HCT116 (cell line): ENCODE results near the gene ABLIM1. TPM values are rescaled to one million over a fixed set of nuclear protein-coding genes. Genes with fewer than 3 reads are reported as not detected.

Source experiments
- ATAC-seq: fragments of 200-7000 bp; cut with Tn5 transposase; 2 replicates; pipeline ENCODE4 v1.9.1; 2020; ENCODE audit warnings: mild to moderate bottlenecking, moderate library complexity
- BruUV-seq: library from RNA; stranded (reverse); fragments of 400-500 nt; replicated peaks from 2 replicates; lab custom pipeline; 2021; lab: Mats Ljungman, UMichigan
- CTCF ChIA-PET: fragments of 300-600 bp; sonication (Branson Sonifier 250); formaldehyde crosslinking; loops from one replicate; lab custom pipeline; 2021; ENCODE audit warnings: antibody characterized with exemption; lab: Charles Lee
- POLR2A ChIA-PET: fragments of 300-600, 350-600 bp; sonication (Branson Sonifier 250); formaldehyde crosslinking; loops from one replicate; lab custom pipeline; 2021; ENCODE audit warnings: antibody characterized with exemption; lab: Charles Lee
- RAD21 ChIA-PET, 2 experiments: fragments of 300-600 bp; sonication (Branson Sonifier 250); formaldehyde crosslinking; loops; one replicate each; lab custom pipeline; 2023; ENCODE audit warnings: low total read pairs in 2 of 2; ENCODE audit not compliant: uncharacterized antibody in 2 of 2, unreplicated experiment in 2 of 2, low non-redundant PET in 1 of 2; lab: Charles Lee
- DNase-seq: peaks from one replicate; pipeline ENCODE4 v3.0.0-alpha.2; 2010; ENCODE audit warnings: low read depth, low spot score
- H2AFZ ChIP-seq: fragments of 200-600 bp; shearing (Covaris generic), sonication (generic); 2 replicates; pipeline ENCODE4 v1.6.1; 2017; ENCODE audit warnings: low read depth, mixed run types, mixed read lengths, antibody characterized with exemption, low read length; ENCODE audit not compliant: poor library complexity, severe bottlenecking
- H3K27ac ChIP-seq: 2 replicates; pipeline ENCODE4 v1.5.1; 2012; ENCODE audit warnings: low read depth, low read length
- H3K27me3 ChIP-seq: fragments of 200-600 bp; sonication (generic); 2 replicates; pipeline ENCODE4 v1.6.1; 2016; ENCODE audit warnings: mixed run types, low read length, mixed read lengths; ENCODE audit not compliant: insufficient read depth
- H3K36me3 ChIP-seq, 2 experiments: fragments of 200-500 bp in 1 of 2; fragments of 200-600 bp in 1 of 2; sonication (Bioruptor generic) in 1 of 2; sonication (generic) in 1 of 2; 2 replicates each; pipeline versions ENCODE4 v1.5.1 to v1.6.1; 2014 to 2016; ENCODE audit warnings: low read length in 2 of 2, inconsistent platforms in 1 of 2, mixed read lengths in 1 of 2, mixed run types in 1 of 2; ENCODE audit not compliant: insufficient read depth in 2 of 2, control insufficient read depth in 1 of 2
- H3K4me1 ChIP-seq, 2 experiments: fragments of 200-600 bp in 1 of 2; sonication (generic) in 1 of 2; 2 replicates each; pipeline versions ENCODE4 v1.5.1 to v1.6.1; 2012 to 2017; ENCODE audit warnings: low read length in 2 of 2, inconsistent platforms in 1 of 2, mild to moderate bottlenecking in 1 of 2, mixed read lengths in 1 of 2, mixed run types in 1 of 2, moderate library complexity in 1 of 2; ENCODE audit not compliant: insufficient read depth in 2 of 2, control insufficient read depth in 1 of 2
- H3K4me2 ChIP-seq: fragments of 200-600 bp; sonication (generic); 2 replicates; pipeline ENCODE4 v1.6.1; 2017; ENCODE audit warnings: mixed run types, low read length, mixed read lengths
- H3K4me3 ChIP-seq, 2 experiments: fragments of 200-600 bp in 1 of 2; sonication (generic) in 1 of 2; replicated peaks in 1 of 2; 2 replicates each; pipeline ENCODE4 v1.5.1; 2011 to 2016; ENCODE audit warnings: low read length in 2 of 2, control low read depth in 1 of 2, low read depth in 1 of 2, mild to moderate bottlenecking in 1 of 2, mixed read lengths in 1 of 2, mixed run types in 1 of 2
- H3K79me2 ChIP-seq: fragments of 200-600 bp; sonication (generic); 2 replicates; pipeline ENCODE4 v1.6.1; 2017; ENCODE audit warnings: mild to moderate bottlenecking, mixed run types, low read length, moderate library complexity, mixed read lengths; ENCODE audit not compliant: insufficient read depth
- H3K9ac ChIP-seq: fragments of 200-600 bp; sonication (generic); 2 replicates; pipeline ENCODE4 v1.6.1; 2016; ENCODE audit warnings: low read length, mixed read lengths
- H3K9me2 ChIP-seq: fragments of 200-600 bp; sonication (generic), shearing (Covaris generic); 2 replicates; pipeline ENCODE4 v1.6.1; 2017; ENCODE audit warnings: mixed run types, mild to moderate bottlenecking, moderate library complexity; ENCODE audit not compliant: insufficient read depth
- H3K9me3 ChIP-seq, 2 experiments: fragments of 200-500 bp in 1 of 2; fragments of 200-600 bp in 1 of 2; sonication (Bioruptor generic) in 1 of 2; sonication (generic) in 1 of 2; 2 replicates each; pipeline ENCODE4 v1.6.1; 2014 to 2017; ENCODE audit warnings: low read length in 2 of 2, mixed read lengths in 2 of 2, inconsistent platforms in 1 of 2, low read depth in 1 of 2, mild to moderate bottlenecking in 1 of 2, mixed run types in 1 of 2, moderate library complexity in 1 of 2; ENCODE audit not compliant: control insufficient read depth in 1 of 2, insufficient read depth in 1 of 2
- H4K20me1 ChIP-seq: fragments of 200-600 bp; sonication (generic), shearing (Covaris generic); 2 replicates; pipeline ENCODE4 v1.6.1; 2017; ENCODE audit warnings: mixed run types, mild to moderate bottlenecking, moderate library complexity; ENCODE audit not compliant: insufficient read depth
- CEBPB ChIP-seq: IDR thresholded peaks from 2 replicates; pipeline ENCODE4 v1.6.1; 2012; ENCODE audit warnings: low read depth
- EZH2 ChIP-seq: fragments of 200-600 bp; sonication (generic); IDR thresholded peaks from 2 replicates; pipeline ENCODE4 v1.6.1; 2017; ENCODE audit warnings: antibody characterized with exemption, mixed run types
- EZH2phosphoT487 ChIP-seq: fragments of 200-600 bp; IDR thresholded peaks from 2 replicates; pipeline ENCODE4 v1.6.1; 2018; ENCODE audit warnings: antibody characterized with exemption, borderline replicate concordance
- SIN3A ChIP-seq: IDR thresholded peaks from 2 replicates; pipeline ENCODE4 v1.6.1; 2012; ENCODE audit warnings: low read depth
- TCF7L2 ChIP-seq: IDR thresholded peaks from 2 replicates; pipeline ENCODE4 v1.7.0; 2011; ENCODE audit warnings: borderline replicate concordance, inconsistent platforms; ENCODE audit not compliant: insufficient read depth, insufficient read length; ENCODE audit errors: extremely low read depth
- YY1 ChIP-seq: IDR thresholded peaks from 2 replicates; pipeline ENCODE4 v1.6.1; 2011; ENCODE audit warnings: low read length, low read depth, moderate library complexity, mild to moderate bottlenecking; ENCODE audit not compliant: insufficient replicate concordance; ENCODE audit errors: extremely low read depth
- ZFX ChIP-seq: fragments of 450-650 bp; IDR thresholded peaks from 2 replicates; pipeline ENCODE4 v1.6.1; 2017
- intact Hi-C: fragments of 100-400 bp; cut with micrococcal nuclease; formaldehyde crosslinking; loops from 2 replicates; pipeline ENCODE4 v1.10.0; 2022
- total RNA-seq: library from RNA; stranded (reverse); gene quantifications from one replicate; pipeline ENCODE4 v1.2.1, GENCODE V29; 2021; ENCODE audit not compliant: unreplicated experiment
- TF ChIP-seq, protein P1 (sequence below): IDR thresholded peaks from 2 replicates; pipeline ENCODE4 v1.6.1; 2012
- TF ChIP-seq, protein P2 (sequence below): IDR thresholded peaks from 2 replicates; pipeline ENCODE4 v1.6.1; 2012; ENCODE audit warnings: low read depth
- TF ChIP-seq, protein P3 (sequence below), 3 experiments: fragments of 200-600 bp in 1 of 3; sonication (generic) in 1 of 3; IDR thresholded peaks in 2 of 3; conservative IDR thresholded peaks in 1 of 3; 2 replicates each; pipeline ENCODE4 v1.5.1; 2012 to 2017; ENCODE audit warnings: low read depth in 2 of 3, low read length in 2 of 3, antibody characterized with exemption in 1 of 3, borderline replicate concordance in 1 of 3, control low read depth in 1 of 3, mild to moderate bottlenecking in 1 of 3, mixed read lengths in 1 of 3, mixed run types in 1 of 3, moderate library complexity in 1 of 3; ENCODE audit not compliant: insufficient read depth in 1 of 3

Gene ABLIM1
- total RNA-seq, 1 experiment from 2014 or later, result 96.2 TPM

DNA sequence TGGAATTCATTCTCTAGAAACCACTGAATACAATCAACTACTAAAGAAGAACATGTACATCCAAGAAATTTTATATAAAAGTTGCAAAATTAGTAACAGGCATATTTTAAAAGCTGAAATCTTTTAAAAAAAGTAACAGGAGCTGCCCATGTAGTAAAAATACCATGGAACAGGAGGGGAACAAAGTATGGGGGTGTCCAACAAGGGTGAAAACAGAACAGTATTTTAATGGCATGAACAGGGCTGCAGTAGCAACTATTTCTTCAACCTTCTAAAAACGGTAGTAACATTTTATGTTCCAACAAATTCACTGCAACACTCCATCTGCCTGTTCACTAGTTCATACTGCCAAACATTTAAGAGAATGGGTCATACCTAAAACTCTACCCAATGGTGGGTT is 77.0 kb downstream of the ABLIM1 start:
- BruUV-seq, result no TSS peak
- ChIA-PET POLR2A (no interaction called here), RAD21 (interaction anchor here in 1 of 2 experiments (0.6 kb wide), 1 partner anchor 269 kb away, joined by 4 read pairs; no protein-coding TSS in a partner anchor), CTCF (no interaction called here)
- Histone ChIP-seq H3K9me3 (no peaks in the 10 kb centered on the region), H3K4me3 (no peak overlapping the region), H3K9ac (no peak overlapping the region), H3K36me3 (no peaks in the 10 kb centered on the region), H3K27me3 (no peaks in the 10 kb centered on the region), H3K9me2 (no peaks in the 10 kb centered on the region), H2AFZ (no peak overlapping the region), H3K27ac (no peak overlapping the region), H3K79me2 (no peaks in the 10 kb centered on the region), H3K4me1 (no peaks in the 10 kb centered on the region), H3K4me2 (no peak overlapping the region), H4K20me1 (no peaks in the 10 kb centered on the region)
- TF ChIP-seq, protein P1, sequence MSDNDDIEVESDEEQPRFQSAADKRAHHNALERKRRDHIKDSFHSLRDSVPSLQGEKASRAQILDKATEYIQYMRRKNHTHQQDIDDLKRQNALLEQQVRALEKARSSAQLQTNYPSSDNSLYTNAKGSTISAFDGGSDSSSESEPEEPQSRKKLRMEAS, result no peak
- TF ChIP-seq SIN3A (no peak), EZH2phosphoT487 (no peak), YY1 (no peak), TCF7L2 (no peak), CEBPB (no peak), EZH2 (no peak), ZFX (no peak)
- TF ChIP-seq, protein P2, sequence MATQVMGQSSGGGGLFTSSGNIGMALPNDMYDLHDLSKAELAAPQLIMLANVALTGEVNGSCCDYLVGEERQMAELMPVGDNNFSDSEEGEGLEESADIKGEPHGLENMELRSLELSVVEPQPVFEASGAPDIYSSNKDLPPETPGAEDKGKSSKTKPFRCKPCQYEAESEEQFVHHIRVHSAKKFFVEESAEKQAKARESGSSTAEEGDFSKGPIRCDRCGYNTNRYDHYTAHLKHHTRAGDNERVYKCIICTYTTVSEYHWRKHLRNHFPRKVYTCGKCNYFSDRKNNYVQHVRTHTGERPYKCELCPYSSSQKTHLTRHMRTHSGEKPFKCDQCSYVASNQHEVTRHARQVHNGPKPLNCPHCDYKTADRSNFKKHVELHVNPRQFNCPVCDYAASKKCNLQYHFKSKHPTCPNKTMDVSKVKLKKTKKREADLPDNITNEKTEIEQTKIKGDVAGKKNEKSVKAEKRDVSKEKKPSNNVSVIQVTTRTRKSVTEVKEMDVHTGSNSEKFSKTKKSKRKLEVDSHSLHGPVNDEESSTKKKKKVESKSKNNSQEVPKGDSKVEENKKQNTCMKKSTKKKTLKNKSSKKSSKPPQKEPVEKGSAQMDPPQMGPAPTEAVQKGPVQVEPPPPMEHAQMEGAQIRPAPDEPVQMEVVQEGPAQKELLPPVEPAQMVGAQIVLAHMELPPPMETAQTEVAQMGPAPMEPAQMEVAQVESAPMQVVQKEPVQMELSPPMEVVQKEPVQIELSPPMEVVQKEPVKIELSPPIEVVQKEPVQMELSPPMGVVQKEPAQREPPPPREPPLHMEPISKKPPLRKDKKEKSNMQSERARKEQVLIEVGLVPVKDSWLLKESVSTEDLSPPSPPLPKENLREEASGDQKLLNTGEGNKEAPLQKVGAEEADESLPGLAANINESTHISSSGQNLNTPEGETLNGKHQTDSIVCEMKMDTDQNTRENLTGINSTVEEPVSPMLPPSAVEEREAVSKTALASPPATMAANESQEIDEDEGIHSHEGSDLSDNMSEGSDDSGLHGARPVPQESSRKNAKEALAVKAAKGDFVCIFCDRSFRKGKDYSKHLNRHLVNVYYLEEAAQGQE, result no peak
- TF ChIP-seq, protein P3, sequence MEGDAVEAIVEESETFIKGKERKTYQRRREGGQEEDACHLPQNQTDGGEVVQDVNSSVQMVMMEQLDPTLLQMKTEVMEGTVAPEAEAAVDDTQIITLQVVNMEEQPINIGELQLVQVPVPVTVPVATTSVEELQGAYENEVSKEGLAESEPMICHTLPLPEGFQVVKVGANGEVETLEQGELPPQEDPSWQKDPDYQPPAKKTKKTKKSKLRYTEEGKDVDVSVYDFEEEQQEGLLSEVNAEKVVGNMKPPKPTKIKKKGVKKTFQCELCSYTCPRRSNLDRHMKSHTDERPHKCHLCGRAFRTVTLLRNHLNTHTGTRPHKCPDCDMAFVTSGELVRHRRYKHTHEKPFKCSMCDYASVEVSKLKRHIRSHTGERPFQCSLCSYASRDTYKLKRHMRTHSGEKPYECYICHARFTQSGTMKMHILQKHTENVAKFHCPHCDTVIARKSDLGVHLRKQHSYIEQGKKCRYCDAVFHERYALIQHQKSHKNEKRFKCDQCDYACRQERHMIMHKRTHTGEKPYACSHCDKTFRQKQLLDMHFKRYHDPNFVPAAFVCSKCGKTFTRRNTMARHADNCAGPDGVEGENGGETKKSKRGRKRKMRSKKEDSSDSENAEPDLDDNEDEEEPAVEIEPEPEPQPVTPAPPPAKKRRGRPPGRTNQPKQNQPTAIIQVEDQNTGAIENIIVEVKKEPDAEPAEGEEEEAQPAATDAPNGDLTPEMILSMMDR (IDR thresholded peaks at IDR 0.05 in 2 of 3, conservative IDR thresholded peaks at IDR 0.05 in 1 of 3; ENCODE audit: borderline replicate concordance in 1 of 3, insufficient read depth in 1 of 3, low read depth in 2 of 3, low read length in 2 of 3), result no peak
- ATAC-seq, result no peak
- no peak for DNase-seq
- intact Hi-C loops, result no loop called here
